ENCODE data around the gene PATZ1.

The PATZ1 gene

DNA sequence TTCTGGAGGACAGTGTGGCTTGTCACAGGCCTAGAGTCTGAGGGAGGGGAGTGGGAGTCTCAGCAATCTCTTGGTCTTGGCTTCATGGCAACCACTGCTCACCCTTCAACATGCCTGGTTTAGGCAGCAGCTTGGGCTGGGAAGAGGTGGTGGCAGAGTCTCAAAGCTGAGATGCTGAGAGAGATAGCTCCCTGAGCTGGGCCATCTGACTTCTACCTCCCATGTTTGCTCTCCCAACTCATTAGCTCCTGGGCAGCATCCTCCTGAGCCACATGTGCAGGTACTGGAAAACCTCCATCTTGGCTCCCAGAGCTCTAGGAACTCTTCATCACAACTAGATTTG lies 66.8 kb downstream of the PATZ1 start:
- DNase-seq (ENCODE audit: low spot score): no peak
- no peak for TF ChIP-seq CTCF (IDR thresholded peaks at IDR 0.05)
- Histone ChIP-seq H3K4me3 (no peak overlapping the region), H3K27ac (peak overlapping the region in 1 of 2 donors; percentile 36)

DNA sequence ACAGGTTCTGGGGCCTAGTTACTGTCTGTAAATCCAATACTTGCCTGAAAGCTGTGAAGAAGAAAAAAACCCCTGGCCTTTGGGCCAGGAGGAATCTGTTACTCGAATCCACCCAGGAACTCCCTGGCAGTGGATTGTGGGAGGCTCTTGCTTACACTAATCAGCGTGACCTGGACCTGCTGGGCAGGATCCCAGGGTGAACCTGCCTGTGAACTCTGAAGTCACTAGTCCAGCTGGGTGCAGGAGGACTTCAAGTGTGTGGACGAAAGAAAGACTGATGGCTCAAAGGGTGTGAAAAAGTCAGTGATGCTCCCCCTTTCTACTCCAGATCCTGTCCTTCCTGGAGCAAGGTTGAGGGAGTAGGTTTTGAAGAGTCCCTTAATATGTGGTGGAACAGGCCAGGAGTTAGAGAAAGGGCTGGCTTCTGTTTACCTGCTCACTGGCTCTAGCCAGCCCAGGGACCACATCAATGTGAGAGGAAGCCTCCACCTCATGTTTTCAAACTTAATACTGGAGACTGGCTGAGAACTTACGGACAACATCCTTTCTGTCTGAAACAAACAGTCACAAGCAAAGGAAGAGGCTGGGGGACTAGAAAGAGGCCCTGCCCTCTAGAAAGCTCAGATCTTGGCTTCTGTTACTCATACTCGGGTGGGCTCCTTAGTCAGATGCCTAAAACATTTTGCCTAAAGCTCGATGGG lies 67.4 kb downstream of the PATZ1 start:
- TF ChIP-seq CTCF (IDR thresholded peaks at IDR 0.05): no peak
- H3K27ac ChIP-seq: peak overlapping the region in 1 of 2 donors; percentile 36
- H3K4me3 ChIP-seq: no peak overlapping the region
- no peak for DNase-seq (ENCODE audit: low spot score)

DNA sequence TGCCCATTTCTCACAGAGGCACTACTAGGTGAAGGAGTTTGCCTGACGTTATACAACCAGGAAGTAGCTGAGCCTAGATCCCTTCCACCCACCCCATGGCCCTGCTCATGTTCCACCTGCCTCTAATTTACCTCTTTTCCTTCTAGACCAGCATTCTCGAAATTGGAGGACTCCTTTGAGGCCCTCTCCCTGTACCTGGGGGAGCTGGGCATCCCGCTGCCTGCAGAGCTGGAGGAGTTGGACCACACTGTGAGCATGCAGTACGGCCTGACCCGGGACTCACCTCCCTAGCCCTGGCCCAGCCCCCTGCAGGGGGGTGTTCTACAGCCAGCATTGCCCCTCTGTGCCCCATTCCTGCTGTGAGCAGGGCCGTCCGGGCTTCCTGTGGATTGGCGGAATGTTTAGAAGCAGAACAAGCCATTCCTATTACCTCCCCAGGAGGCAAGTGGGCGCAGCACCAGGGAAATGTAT lies 68.0 kb downstream of the PATZ1 start:
- no peak for DNase-seq (ENCODE audit: low spot score)
- TF ChIP-seq CTCF (IDR thresholded peaks at IDR 0.05): no peak
- Histone ChIP-seq H3K4me3 (no peak overlapping the region), H3K27ac (no peak overlapping the region)

DNA sequence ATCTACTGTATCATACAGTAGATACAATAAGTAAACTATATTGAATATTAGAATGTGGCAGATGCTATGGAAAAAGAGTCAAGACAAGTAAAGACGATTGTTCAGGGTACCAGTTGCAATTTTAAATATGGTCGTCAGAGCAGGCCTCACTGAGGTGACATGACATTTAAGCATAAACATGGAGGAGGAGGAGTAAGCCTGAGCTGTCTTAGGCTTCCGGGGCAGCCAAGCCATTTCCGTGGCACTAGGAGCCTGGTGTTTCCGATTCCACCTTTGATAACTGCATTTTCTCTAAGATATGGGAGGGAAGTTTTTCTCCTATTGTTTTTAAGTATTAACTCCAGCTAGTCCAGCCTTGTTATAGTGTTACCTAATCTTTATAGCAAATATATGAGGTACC lies 68.4 kb downstream of the PATZ1 start:
- Histone ChIP-seq H3K4me3 (no peak overlapping the region), H3K27ac (no peak overlapping the region)
- TF ChIP-seq CTCF (IDR thresholded peaks at IDR 0.05): no peak
- no peak for DNase-seq (ENCODE audit: low spot score)

DNA sequence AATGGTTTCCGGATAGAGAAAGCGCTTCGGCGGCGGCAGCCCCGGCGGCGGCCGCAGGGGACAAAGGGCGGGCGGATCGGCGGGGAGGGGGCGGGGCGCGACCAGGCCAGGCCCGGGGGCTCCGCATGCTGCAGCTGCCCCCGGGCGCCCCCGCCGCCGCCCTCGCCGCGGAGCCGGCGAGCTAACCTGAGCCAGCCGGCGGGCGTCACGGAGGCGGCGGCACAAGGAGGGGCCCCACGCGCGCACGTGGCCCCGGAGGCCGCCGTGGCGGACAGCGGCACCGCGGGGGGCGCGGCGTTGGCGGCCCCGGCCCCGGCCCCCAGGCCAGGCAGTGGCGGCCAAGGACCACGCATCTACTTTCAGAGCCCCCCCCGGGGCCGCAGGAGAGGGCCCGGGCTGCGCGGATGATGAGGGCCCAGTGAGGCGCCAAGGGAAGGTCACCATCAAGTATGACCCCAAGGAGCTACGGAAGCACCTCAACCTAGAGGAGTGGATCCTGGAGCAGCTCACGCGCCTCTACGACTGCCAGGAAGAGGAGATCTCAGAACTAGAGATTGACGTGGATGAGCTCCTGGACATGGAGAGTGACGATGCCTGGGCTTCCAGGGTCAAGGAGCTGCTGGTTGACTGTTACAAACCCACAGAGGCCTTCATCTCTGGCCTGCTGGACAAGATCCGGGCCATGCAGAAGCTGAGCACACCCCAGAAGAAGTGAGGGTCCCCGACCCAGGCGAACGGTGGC lies 69.5 kb downstream of the PATZ1 start:
- H3K4me3 ChIP-seq: no peak overlapping the region
- no peak for DNase-seq (ENCODE audit: low spot score)
- no peak overlapping the region for H3K27ac ChIP-seq
- TF ChIP-seq CTCF (IDR thresholded peaks at IDR 0.05): no peak
